K562 treated with DMSO at 1 percent for 24 hours (cell line): Measurements from ENCODE around the gene GPRASP1. TPM values are rescaled to one million over a fixed set of nuclear protein-coding genes. Genes with fewer than 3 reads are reported as not detected.

ENCODE experiments used
- total RNA-seq: library from RNA; unstranded; fragments of 300-600 nt; gene quantifications from 2 replicates; pipeline ENCODE4 v1.2.3, GENCODE V29; 2022; ENCODE audit warnings: low read depth; ENCODE audit not compliant: insufficient read depth

GPRASP1 gene, protein sequence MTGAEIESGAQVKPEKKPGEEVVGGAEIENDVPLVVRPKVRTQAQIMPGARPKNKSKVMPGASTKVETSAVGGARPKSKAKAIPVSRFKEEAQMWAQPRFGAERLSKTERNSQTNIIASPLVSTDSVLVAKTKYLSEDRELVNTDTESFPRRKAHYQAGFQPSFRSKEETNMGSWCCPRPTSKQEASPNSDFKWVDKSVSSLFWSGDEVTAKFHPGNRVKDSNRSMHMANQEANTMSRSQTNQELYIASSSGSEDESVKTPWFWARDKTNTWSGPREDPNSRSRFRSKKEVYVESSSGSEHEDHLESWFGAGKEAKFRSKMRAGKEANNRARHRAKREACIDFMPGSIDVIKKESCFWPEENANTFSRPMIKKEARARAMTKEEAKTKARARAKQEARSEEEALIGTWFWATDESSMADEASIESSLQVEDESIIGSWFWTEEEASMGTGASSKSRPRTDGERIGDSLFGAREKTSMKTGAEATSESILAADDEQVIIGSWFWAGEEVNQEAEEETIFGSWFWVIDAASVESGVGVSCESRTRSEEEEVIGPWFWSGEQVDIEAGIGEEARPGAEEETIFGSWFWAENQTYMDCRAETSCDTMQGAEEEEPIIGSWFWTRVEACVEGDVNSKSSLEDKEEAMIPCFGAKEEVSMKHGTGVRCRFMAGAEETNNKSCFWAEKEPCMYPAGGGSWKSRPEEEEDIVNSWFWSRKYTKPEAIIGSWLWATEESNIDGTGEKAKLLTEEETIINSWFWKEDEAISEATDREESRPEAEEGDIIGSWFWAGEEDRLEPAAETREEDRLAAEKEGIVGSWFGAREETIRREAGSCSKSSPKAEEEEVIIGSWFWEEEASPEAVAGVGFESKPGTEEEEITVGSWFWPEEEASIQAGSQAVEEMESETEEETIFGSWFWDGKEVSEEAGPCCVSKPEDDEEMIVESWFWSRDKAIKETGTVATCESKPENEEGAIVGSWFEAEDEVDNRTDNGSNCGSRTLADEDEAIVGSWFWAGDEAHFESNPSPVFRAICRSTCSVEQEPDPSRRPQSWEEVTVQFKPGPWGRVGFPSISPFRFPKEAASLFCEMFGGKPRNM (N-terminal part only)
- 0.09 and 0.31 TPM in 2 replicates for total RNA-seq

DNA sequence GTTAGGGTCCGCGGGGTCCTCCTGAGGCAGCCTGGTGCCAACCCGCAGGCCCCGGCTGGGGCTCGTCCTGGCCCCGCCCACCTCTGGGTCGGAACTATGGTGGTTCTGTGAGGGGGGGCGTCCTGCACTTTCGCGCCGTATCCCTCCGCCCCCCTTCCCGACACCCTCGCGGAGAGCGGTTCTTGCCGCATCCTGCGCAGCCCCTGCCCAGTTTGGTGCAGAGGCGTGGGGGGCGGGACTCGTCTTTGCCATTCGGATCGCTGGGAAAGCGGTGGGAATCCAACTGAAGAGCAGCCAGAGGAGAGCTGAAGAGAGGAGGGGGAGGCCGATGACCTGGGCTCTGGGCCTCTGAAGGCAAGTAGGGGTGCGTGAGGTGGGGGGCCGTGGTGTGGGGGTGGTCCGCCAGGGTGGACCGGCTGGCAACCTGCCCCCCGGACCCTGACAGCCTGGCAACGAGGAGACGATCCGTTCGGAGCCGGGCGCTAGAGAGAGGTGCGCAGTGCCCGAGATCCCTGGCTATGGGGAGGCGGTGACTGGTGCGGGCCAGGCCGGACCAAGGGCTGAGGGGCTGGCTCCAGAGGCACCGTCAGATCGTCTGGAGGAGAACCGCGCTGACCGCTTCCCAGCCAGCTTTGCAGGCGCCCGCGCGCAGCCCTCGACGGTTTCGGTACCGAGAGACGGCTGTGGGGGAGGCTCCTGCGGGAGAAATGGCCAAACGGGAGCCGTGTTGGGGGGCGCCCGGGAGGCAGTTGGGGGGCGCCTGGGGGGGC lies at the start of gene GPRASP1:
GPRASP1 (plus strand) TSS at position 242 of the 770 bp plus-strand sequence. CDS start 2,431 bp downstream, outside the sequence.

Other genes starting within 250 kb of the GPRASP1 start
- gene NXF2B, start 211.5 kb upstream of the GPRASP1 start, total RNA-seq: 14.3 and 23.3 TPM in 2 replicates
- gene TCP11X2, start 179.7 kb upstream of the GPRASP1 start, total RNA-seq: not detected in 2 replicates
- gene TMSB15A, start 134.7 kb upstream of the GPRASP1 start, total RNA-seq: 2.5 TPM in 1 of 2 replicates, not detected in the other
- gene ARMCX5, start 52.0 kb upstream of the GPRASP1 start, total RNA-seq: 6.8 and 12.1 TPM in 2 replicates
- gene GPRASP2, start 61.0 kb downstream of the GPRASP1 start, total RNA-seq: 4.2 and 5.2 TPM in 2 replicates
- gene GPRASP3, start 69.3 kb downstream of the GPRASP1 start, total RNA-seq: 1.4 and 1.8 TPM in 2 replicates